Body of pancreas (tissue), 4 donors: ENCODE results near the gene CEACAM4.

Experiments
- POLR2A ChIP-seq, 3 donors: fragments of 450-650 bp; IDR thresholded peaks; one replicate each; pipeline ENCODE4 v1.6.1; 2016; ENCODE audit warnings: antibody characterized with exemption in 3 of 3, mild to moderate bottlenecking in 2 of 3
- TF ChIP-seq, protein P1 (sequence below), 7 experiments: fragments of 450-650 bp in 4 of 7; fragments of 200-600 bp in 3 of 7; sonication (generic) in 3 of 7; IDR thresholded peaks; one replicate each; pipeline ENCODE4 v1.5.1; 2016 to 2019; ENCODE audit warnings: antibody characterized with exemption in 7 of 7

DNA sequence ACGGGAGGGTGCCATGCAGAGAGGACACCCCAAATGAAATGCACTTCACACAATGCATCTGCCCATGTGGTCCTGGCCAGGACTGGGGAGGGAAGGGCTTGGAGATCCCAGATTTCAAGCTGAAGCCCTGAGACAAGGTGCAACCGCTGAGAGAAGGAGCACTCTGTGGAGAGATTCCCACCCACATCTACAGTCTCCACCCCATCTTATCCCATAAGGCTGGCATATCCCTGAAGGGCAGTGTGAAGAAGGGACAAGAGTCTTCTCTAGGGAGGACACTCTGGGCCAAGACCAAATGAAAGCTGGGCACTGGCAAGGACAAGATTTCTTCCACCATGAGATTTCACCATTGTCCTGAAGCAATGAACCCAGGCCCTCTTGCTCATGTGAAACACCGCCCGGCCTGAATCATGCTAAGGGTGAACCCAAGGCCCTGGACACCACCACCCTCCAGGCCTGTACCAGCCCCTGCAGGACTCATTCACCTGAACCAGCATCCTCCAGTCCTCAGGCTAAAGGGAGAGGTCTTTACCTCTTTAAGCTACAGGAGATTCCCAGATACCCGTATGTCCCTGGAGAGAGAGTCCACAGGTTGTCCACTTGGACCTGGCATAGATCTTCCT, 20.5 kb downstream of the CEACAM4 start:
- TF ChIP-seq POLR2A (IDR thresholded peaks at IDR 0.05) = no peak
- TF ChIP-seq, protein P1, sequence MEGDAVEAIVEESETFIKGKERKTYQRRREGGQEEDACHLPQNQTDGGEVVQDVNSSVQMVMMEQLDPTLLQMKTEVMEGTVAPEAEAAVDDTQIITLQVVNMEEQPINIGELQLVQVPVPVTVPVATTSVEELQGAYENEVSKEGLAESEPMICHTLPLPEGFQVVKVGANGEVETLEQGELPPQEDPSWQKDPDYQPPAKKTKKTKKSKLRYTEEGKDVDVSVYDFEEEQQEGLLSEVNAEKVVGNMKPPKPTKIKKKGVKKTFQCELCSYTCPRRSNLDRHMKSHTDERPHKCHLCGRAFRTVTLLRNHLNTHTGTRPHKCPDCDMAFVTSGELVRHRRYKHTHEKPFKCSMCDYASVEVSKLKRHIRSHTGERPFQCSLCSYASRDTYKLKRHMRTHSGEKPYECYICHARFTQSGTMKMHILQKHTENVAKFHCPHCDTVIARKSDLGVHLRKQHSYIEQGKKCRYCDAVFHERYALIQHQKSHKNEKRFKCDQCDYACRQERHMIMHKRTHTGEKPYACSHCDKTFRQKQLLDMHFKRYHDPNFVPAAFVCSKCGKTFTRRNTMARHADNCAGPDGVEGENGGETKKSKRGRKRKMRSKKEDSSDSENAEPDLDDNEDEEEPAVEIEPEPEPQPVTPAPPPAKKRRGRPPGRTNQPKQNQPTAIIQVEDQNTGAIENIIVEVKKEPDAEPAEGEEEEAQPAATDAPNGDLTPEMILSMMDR (IDR thresholded peaks at IDR 0.05) = no peak
